A673 (cell line): Measurements from ENCODE around the gene GDPD5. TPM values are rescaled to one million over a fixed set of nuclear protein-coding genes. Genes with fewer than 3 reads are reported as not detected.
"Not testable (repeated sequence)": the region's sequence is repeated elsewhere in the genome, so short reads cannot be mapped to it uniquely, and the experiment has no call there.

Experiments used
- BruUV-seq: library from RNA; stranded (reverse); fragments of 400-500 nt; replicated peaks from 2 replicates; lab custom pipeline; 2021; lab: Mats Ljungman, UMichigan
- CTCF ChIA-PET: fragments of 300-600 bp; sonication (Branson Sonifier 250); formaldehyde crosslinking; loops from one replicate; lab custom pipeline; 2022; ENCODE audit warnings: antibody characterized with exemption; lab: Charles Lee
- POLR2A ChIA-PET: fragments of 300-600 bp; sonication (Branson Sonifier 250); formaldehyde crosslinking; loops from one replicate; lab custom pipeline; 2022; ENCODE audit warnings: antibody characterized with exemption; ENCODE audit not compliant: low non-redundant PET; lab: Charles Lee
- DNase-seq: peaks from one replicate; pipeline ENCODE4 v3.0.0-alpha.2; 2015; ENCODE audit warnings: low spot score
- H3K27ac ChIP-seq: fragments of 200-600 bp; sonication (generic); 2 replicates; pipeline ENCODE4 v1.5.1; 2016; ENCODE audit warnings: mixed run types, low read depth, mild to moderate bottlenecking, mixed read lengths, antibody characterized with exemption, low read length; ENCODE audit not compliant: poor library complexity, severe bottlenecking
- H3K27me3 ChIP-seq: fragments of 200-600 bp; sonication (generic); replicated peaks from 2 replicates; pipeline ENCODE4 v1.6.1; 2017; ENCODE audit warnings: mixed run types, low read depth, mild to moderate bottlenecking, mixed read lengths, antibody characterized with exemption, low read length; ENCODE audit not compliant: insufficient read depth, poor library complexity
- H3K36me3 ChIP-seq: fragments of 200-600 bp; sonication (generic); 2 replicates; pipeline ENCODE4 v1.6.1; 2016; ENCODE audit warnings: mixed run types, mild to moderate bottlenecking, mixed read lengths, antibody characterized with exemption, low read length; ENCODE audit not compliant: insufficient read depth, poor library complexity, severe bottlenecking
- H3K4me1 ChIP-seq: fragments of 200-600 bp; sonication (generic); 2 replicates; pipeline ENCODE4 v1.6.1; 2017; ENCODE audit warnings: mixed run types, mild to moderate bottlenecking, mixed read lengths, antibody characterized with exemption, low read length; ENCODE audit not compliant: insufficient read depth, poor library complexity, severe bottlenecking
- H3K4me3 ChIP-seq: fragments of 200-600 bp; sonication (generic); 2 replicates; pipeline ENCODE4 v1.5.1; 2016; ENCODE audit warnings: low read depth, mixed run types, mild to moderate bottlenecking, mixed read lengths, low read length; ENCODE audit not compliant: poor library complexity, severe bottlenecking
- H3K9me3 ChIP-seq: fragments of 200-600 bp; sonication (generic); 2 replicates; pipeline ENCODE4 v1.6.1; 2016; ENCODE audit warnings: mixed run types, low read depth, mild to moderate bottlenecking, mixed read lengths, antibody characterized with exemption, low read length; ENCODE audit not compliant: poor library complexity, severe bottlenecking
- EZH2 ChIP-seq: fragments of 200-600 bp; sonication (generic); IDR thresholded peaks from 2 replicates; pipeline ENCODE4 v1.6.1; 2017; ENCODE audit warnings: borderline replicate concordance, low read depth, mild to moderate bottlenecking, mixed read lengths, antibody characterized with exemption, low read length; ENCODE audit not compliant: poor library complexity, severe bottlenecking
- intact Hi-C: fragments of 100-400 bp; cut with micrococcal nuclease; formaldehyde crosslinking; loops from one replicate; pipeline ENCODE4 v1.10.0; 2022; ENCODE audit not compliant: unreplicated experiment
- total RNA-seq: library from RNA; stranded (reverse); gene quantifications from 2 replicates; pipeline ENCODE4 v1.2.3, GENCODE V29; 2021
- TF ChIP-seq, protein P1 (sequence below): fragments of 300-800, 200-600 bp; sonication (generic); conservative IDR thresholded peaks from 2 replicates; pipeline ENCODE4 v1.5.1; 2017; ENCODE audit warnings: low read depth, mild to moderate bottlenecking, antibody characterized with exemption, low read length, moderate library complexity, mixed read lengths

GDPD5 gene
- total RNA-seq, 1 experiment from 2014 or later: 1.4 TPM

DNA sequence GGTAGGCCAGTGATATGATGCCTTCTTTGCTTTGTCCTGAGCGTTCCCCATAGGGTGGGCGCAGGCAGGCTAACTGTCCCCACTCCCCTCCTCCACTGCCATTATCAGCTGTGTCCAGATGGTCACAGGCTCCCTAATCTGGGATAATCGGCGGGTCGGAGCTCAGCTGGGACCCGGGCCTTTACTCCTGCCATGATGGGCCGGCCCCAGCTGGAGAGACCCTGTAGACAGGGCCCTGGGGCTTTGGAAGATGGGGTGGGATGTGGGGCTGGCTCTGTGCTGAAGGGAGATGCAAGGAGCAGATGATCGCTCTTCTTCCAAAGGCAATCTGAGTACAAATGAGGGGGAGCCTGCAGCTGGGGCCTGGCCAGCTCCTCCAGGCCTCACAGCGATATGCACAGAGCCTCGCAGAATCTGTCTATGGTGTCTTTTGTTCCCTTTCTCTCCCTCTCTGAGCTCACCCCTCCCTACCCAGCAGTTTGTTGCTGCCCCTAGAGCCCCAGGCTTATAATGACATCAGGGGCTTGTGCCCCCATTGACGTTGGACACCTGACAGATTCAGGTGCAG is 104.6 kb downstream of the GDPD5 start:
- Histone ChIP-seq H3K36me3 (peaks cover 14% of the 10 kb centered on the region), H3K4me1 (no peaks in the 10 kb centered on the region), H3K4me3 (no peak overlapping the region), H3K27ac (no peak overlapping the region), H3K27me3 (no peaks in the 10 kb centered on the region), H3K9me3 (no peaks in the 10 kb centered on the region)
- TF ChIP-seq, protein P1, sequence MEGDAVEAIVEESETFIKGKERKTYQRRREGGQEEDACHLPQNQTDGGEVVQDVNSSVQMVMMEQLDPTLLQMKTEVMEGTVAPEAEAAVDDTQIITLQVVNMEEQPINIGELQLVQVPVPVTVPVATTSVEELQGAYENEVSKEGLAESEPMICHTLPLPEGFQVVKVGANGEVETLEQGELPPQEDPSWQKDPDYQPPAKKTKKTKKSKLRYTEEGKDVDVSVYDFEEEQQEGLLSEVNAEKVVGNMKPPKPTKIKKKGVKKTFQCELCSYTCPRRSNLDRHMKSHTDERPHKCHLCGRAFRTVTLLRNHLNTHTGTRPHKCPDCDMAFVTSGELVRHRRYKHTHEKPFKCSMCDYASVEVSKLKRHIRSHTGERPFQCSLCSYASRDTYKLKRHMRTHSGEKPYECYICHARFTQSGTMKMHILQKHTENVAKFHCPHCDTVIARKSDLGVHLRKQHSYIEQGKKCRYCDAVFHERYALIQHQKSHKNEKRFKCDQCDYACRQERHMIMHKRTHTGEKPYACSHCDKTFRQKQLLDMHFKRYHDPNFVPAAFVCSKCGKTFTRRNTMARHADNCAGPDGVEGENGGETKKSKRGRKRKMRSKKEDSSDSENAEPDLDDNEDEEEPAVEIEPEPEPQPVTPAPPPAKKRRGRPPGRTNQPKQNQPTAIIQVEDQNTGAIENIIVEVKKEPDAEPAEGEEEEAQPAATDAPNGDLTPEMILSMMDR: no peak
- no peak for TF ChIP-seq EZH2
- CTCF ChIA-PET: no interaction called here
- no TSS peak for BruUV-seq
- no peak for DNase-seq
- POLR2A ChIA-PET: no interaction called here
- intact Hi-C loops: no loop called here

GRCh38 chr11:75420224-75421034 is 105.3 kb downstream of the GDPD5 start:
- CTCF ChIA-PET: no interaction called here
- H3K9me3 ChIP-seq: no peaks in the 10 kb centered on the region
- POLR2A ChIA-PET: no interaction called here
- intact Hi-C loops: no loop called here
- TF ChIP-seq, protein P1: no peak
- no peak for TF ChIP-seq EZH2
- no peaks in the 10 kb centered on the region for H3K4me1 ChIP-seq
- H3K4me3 ChIP-seq: no peak overlapping the region
- no TSS peak for BruUV-seq
- H3K27me3 ChIP-seq: no peaks in the 10 kb centered on the region
- H3K27ac ChIP-seq: no peak overlapping the region
- no peak for DNase-seq
- H3K36me3 ChIP-seq: peaks cover 14% of the 10 kb centered on the region

- CTCF ChIA-PET: no interaction called here
- BruUV-seq: no TSS peak
Observed at GRCh38 chr11:75413864-75414263, 111.9 kb downstream of the GDPD5 start.

GRCh38 chr11:75413146-75413545 is 112.6 kb downstream of the GDPD5 start:
- H3K4me1 ChIP-seq, H3K9me3 ChIP-seq, H3K27ac ChIP-seq, DNase-seq, CTCF ChIA-PET, intact Hi-C loops, BruUV-seq, H3K4me3 ChIP-seq, H3K27me3 ChIP-seq: not testable (repeated sequence)
- H3K36me3 ChIP-seq: peaks cover 51% of the 10 kb centered on the region
- POLR2A ChIA-PET: interaction anchor here (0.7 kb wide), 1 partner anchor 40 kb away, joined by 3 read pairs; no protein-coding TSS in a partner anchor

More at GRCh38 chr11:75413864-75414263, 111.9 kb downstream of the GDPD5 start:
- intact Hi-C loops: no loop called here
- DNase-seq: no peak
- H3K36me3 ChIP-seq: peaks cover 43% of the 10 kb centered on the region
- no peaks in the 10 kb centered on the region for H3K4me1 ChIP-seq
- POLR2A ChIA-PET: interaction anchor here (0.7 kb wide), 1 partner anchor 39 kb away, joined by 3 read pairs; no protein-coding TSS in a partner anchor
- no peak overlapping the region for H3K4me3 ChIP-seq
- no peaks in the 10 kb centered on the region for H3K9me3 ChIP-seq
- H3K27me3 ChIP-seq: no peaks in the 10 kb centered on the region
- no peak overlapping the region for H3K27ac ChIP-seq
- no peak for TF ChIP-seq EZH2
- TF ChIP-seq, protein P1: no peak

DNA sequence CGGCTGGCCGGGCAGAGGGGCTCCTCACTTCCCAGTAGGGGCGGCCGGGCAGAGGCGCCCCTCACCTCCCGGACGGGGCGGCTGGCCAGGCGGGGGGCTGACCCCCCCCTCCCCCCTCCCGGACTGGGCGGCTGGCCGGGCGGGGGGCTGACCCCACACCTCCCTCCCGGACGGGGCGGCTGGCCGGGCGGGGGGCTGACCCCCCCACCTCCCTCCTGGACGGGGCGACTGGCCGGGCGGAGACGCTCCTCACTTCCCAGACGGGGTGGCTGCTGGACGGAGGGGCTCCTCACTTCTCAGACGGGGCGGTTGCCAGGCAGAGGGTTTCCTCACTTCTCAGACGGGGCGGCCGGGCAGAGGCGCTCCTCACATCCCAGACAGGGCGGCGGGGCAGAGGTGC is 115.8 kb downstream of the GDPD5 start:
- BruUV-seq, intact Hi-C loops, DNase-seq, H3K27me3 ChIP-seq, H3K4me1 ChIP-seq, H3K4me3 ChIP-seq, H3K27ac ChIP-seq, H3K9me3 ChIP-seq, CTCF ChIA-PET, POLR2A ChIA-PET: not testable (repeated sequence)
- H3K36me3 ChIP-seq: peaks cover 75% of the 10 kb centered on the region
